NB4 (cell line): Measurements from ENCODE around the gene RAPGEF6.

Experiments
- CTCF ChIP-seq: IDR thresholded peaks from one replicate; pipeline ENCODE4 v1.5.1; 2012; ENCODE audit warnings: low read depth, low read length
- MYC ChIP-seq: IDR thresholded peaks from 2 replicates; pipeline ENCODE4 v1.6.1; 2011; ENCODE audit warnings: low read depth, low read length

DNA sequence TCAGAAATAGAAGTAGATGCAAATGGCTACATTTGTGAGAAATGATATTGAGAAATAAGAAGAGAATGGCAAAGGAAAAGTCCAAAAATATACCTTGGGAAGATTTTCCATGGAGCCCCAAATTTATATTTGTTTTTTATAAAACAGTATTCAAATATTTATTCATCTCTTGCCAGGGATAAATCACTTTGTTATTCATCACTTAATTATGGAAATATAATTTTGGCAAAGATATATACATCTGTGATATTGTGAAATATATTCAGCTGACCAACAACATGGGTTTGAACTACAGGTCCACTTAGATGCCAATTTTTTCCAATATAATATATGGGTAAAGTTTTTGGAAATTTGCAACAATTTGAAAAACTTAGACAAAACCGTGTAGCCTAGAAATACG is 19.7 kb upstream of the RAPGEF6 start:
- TF ChIP-seq CTCF (no peak), MYC (no peak)
